HK-2 (cell line): ENCODE data around the gene C2CD2.
"Not testable (repeated sequence)": the region's sequence is repeated elsewhere in the genome, so short reads cannot be mapped to it uniquely, and the experiment has no call there.

Experiments used
- DNase-seq: peaks from one replicate; pipeline ENCODE4 v3.0.0-alpha.2; 2018; ENCODE audit not compliant: unreplicated experiment

The C2CD2 gene

GRCh38 chr21:41975391-41976272, 21.8 kb upstream of the C2CD2 start:
- no peak for DNase-seq

- no peak for DNase-seq
These were observed 20.9 kb upstream of the C2CD2 start for GRCh38 chr21:41974752-41975053.

- no peak for DNase-seq
These were observed 20.3 kb upstream of the C2CD2 start for GRCh38 chr21:41973861-41974751.

GRCh38 chr21:41973427-41973831, 19.6 kb upstream of the C2CD2 start:
- DNase-seq, result no peak

GRCh38 chr21:41972511-41973205, 18.8 kb upstream of the C2CD2 start:
- no peak for DNase-seq

- no peak for DNase-seq
These were observed 18.1 kb upstream of the C2CD2 start for GRCh38 chr21:41971891-41972290.

- no peak for DNase-seq
These were observed 17.2 kb upstream of the C2CD2 start for GRCh38 chr21:41970751-41971653.

GRCh38 chr21:41970106-41970391, 16.2 kb upstream of the C2CD2 start:
- no peak for DNase-seq

GRCh38 chr21:41967708-41968107, 13.9 kb upstream of the C2CD2 start:
- DNase-seq, result no peak

GRCh38 chr21:41966872-41967621, 13.2 kb upstream of the C2CD2 start:
- DNase-seq, result no peak

- DNase-seq, result no peak
These were observed 12.4 kb upstream of the C2CD2 start for GRCh38 chr21:41966041-41966833.

- DNase-seq, result no peak
These were observed 11.7 kb upstream of the C2CD2 start for GRCh38 chr21:41965461-41966013.

GRCh38 chr21:41965045-41965444, 11.2 kb upstream of the C2CD2 start:
- DNase-seq, result no peak

GRCh38 chr21:41964171-41964570, 10.4 kb upstream of the C2CD2 start:
- DNase-seq, result no peak

GRCh38 chr21:41962425-41962966, 8.7 kb upstream of the C2CD2 start:
- no peak for DNase-seq

- DNase-seq, result no peak
These were observed 7.9 kb upstream of the C2CD2 start for GRCh38 chr21:41961753-41962152.

GRCh38 chr21:41961282-41961701, 7.5 kb upstream of the C2CD2 start:
- no peak for DNase-seq

- no peak for DNase-seq
These were observed 6.6 kb upstream of the C2CD2 start for GRCh38 chr21:41960386-41960785.

- DNase-seq, result not testable (repeated sequence)
These were observed 5.9 kb upstream of the C2CD2 start for GRCh38 chr21:41959697-41960096.
